Small intestine (tissue), 7 donors: ENCODE data around the gene ZNRF3. TPM values are rescaled to one million over a fixed set of nuclear protein-coding genes. Genes with fewer than 3 reads are reported as not detected.

Source experiments
- DNase-seq, 2 donors: peaks; one replicate each; pipeline versions ENCODE4 v3.0.0 to v3.0.0-alpha.2; 2013
- FAIRE-seq: peaks from 2 replicates; lab custom pipeline; 2012; peaks lifted over from hg19 to GRCh38; lab: Jason Lieb, UNC
- H3K27ac ChIP-seq, 3 donors: one replicate each; pipeline ENCODE4 v1.5.1; 2013; ENCODE audit warnings: low read length in 2 of 3, mild to moderate bottlenecking in 2 of 3, control low read depth in 1 of 3, inconsistent platforms in 1 of 3, low read depth in 1 of 3, moderate library complexity in 1 of 3
- H3K27me3 ChIP-seq, 3 donors: one replicate each; pipeline ENCODE4 v1.6.1; 2013; ENCODE audit warnings: low read length in 3 of 3, inconsistent platforms in 1 of 3; ENCODE audit not compliant: control insufficient read depth in 3 of 3, insufficient read depth in 3 of 3
- H3K36me3 ChIP-seq, 3 donors: one replicate each; pipeline ENCODE4 v1.6.1; 2013; ENCODE audit warnings: low read length in 3 of 3, inconsistent platforms in 1 of 3, low read depth in 1 of 3, mild to moderate bottlenecking in 1 of 3, moderate library complexity in 1 of 3; ENCODE audit not compliant: control insufficient read depth in 3 of 3, insufficient read depth in 2 of 3
- H3K4me1 ChIP-seq, 3 donors: one replicate each; pipeline ENCODE4 v1.6.1; 2013; ENCODE audit warnings: low read length in 2 of 3, inconsistent platforms in 1 of 3, low read depth in 1 of 3, mild to moderate bottlenecking in 1 of 3, moderate library complexity in 1 of 3; ENCODE audit not compliant: control insufficient read depth in 3 of 3, insufficient read depth in 2 of 3
- H3K4me3 ChIP-seq, 3 donors: one replicate each; pipeline ENCODE4 v1.5.1; 2013; ENCODE audit warnings: low read length in 3 of 3, control low read depth in 1 of 3, inconsistent platforms in 1 of 3, low read depth in 1 of 3, mild to moderate bottlenecking in 1 of 3, moderate library complexity in 1 of 3
- H3K9me3 ChIP-seq, 2 donors: one replicate each; pipeline ENCODE4 v1.6.1; 2013; ENCODE audit warnings: low read depth in 1 of 2, low read length in 1 of 2; ENCODE audit not compliant: control insufficient read depth in 2 of 2, insufficient read depth in 1 of 2
- WGBS, 3 donors: extraction: QIAGEN DNeasy Blood & Tissue Kit; methylation state at CpG; one replicate each; pipeline ENCODE4 v1.1.7; 2013; 5-methylcytosine and 5-hydroxymethylcytosine counted together
- polyA plus RNA-seq, 4 donors: library from polyadenylated mRNA; stranded (reverse) in 3 of 4; unstranded in 1 of 4; fragments of 200-250 nt in 3 of 4; fragments of 120-200 nt in 1 of 4; gene quantifications; one replicate each; pipeline versions ENCODE4 v1.2.1 to v1.2.3, GENCODE V29; 2013
- donor health status: healthy with polysubstance abuse.
- donor health status: control.
- donor health status: control.
- donor health status: Bipolar disorder and iron deficiency.
- donor health status: healthy.

The ZNRF3 gene
- polyA plus RNA-seq, 4 donors: 0.22 to 9.1 (median 4.2) TPM

- Histone ChIP-seq H3K9me3 (no peaks in the 10 kb centered on the region), H3K4me1 (peaks cover 0 to 29% (median 2%) of the 10 kb centered on the region in 3 donors), H3K36me3 (no peaks in the 10 kb centered on the region), H3K27me3 (peaks cover 0 to 2% (median 0%) of the 10 kb centered on the region in 3 donors), H3K27ac (peak overlapping the region in 1 of 3 donors; percentile 10), H3K4me3 (no peak overlapping the region)
- 23 to 71% (median 55%) methylated on average over 24 of the region's 24 CpGs for WGBS, 3 donors
- FAIRE-seq: no peak
- DNase-seq: peak; percentile 46 to 61
These were observed 40.7 kb downstream of the ZNRF3 start for GRCh38 chr22:28923826-28924732.

- WGBS, 3 donors: 94 to 98% (median 94%) methylated on average over 2 of the region's 2 CpGs
- FAIRE-seq: no peak
These were observed 42.5 kb downstream of the ZNRF3 start for GRCh38 chr22:28925916-28926315.

GRCh38 chr22:28927630-28928029, 44.3 kb downstream of the ZNRF3 start:
- peaks cover 6 to 42% (median 10%) of the 10 kb centered on the region in 3 donors for H3K4me1 ChIP-seq
- H3K36me3 ChIP-seq: no peaks in the 10 kb centered on the region
- H3K27ac ChIP-seq: no peak overlapping the region
- no peak for FAIRE-seq
- WGBS, 3 donors: 74 to 79% (median 74%) methylated on average over 2 of the region's 2 CpGs
- DNase-seq: no peak
- H3K9me3 ChIP-seq: no peaks in the 10 kb centered on the region
- H3K4me3 ChIP-seq: no peak overlapping the region
- peaks cover 0 to 2% (median 0%) of the 10 kb centered on the region in 3 donors for H3K27me3 ChIP-seq

More at GRCh38 chr22:28925916-28926315, 42.5 kb downstream of the ZNRF3 start:
- no peak for DNase-seq
- Histone ChIP-seq H3K36me3 (no peaks in the 10 kb centered on the region), H3K9me3 (no peaks in the 10 kb centered on the region), H3K4me1 (peaks cover 2 to 32% (median 4%) of the 10 kb centered on the region in 3 donors), H3K27me3 (peaks cover 0 to 2% (median 0%) of the 10 kb centered on the region in 3 donors), H3K27ac (no peak overlapping the region), H3K4me3 (no peak overlapping the region)

GRCh38 chr22:28929197-28929596, 45.8 kb downstream of the ZNRF3 start:
- H3K27ac ChIP-seq: no peak overlapping the region
- H3K4me3 ChIP-seq: no peak overlapping the region
- H3K27me3 ChIP-seq: no peaks in the 10 kb centered on the region
- DNase-seq (no peak), FAIRE-seq (no peak)
- H3K4me1 ChIP-seq: peaks cover 9 to 39% (median 16%) of the 10 kb centered on the region in 3 donors
- WGBS, 3 donors: 82 to 86% (median 84%) methylated on average over 5 of the region's 5 CpGs
- no peaks in the 10 kb centered on the region for H3K36me3 ChIP-seq
- no peaks in the 10 kb centered on the region for H3K9me3 ChIP-seq

GRCh38 chr22:28930357-28931007, 47.1 kb downstream of the ZNRF3 start:
- no peaks in the 10 kb centered on the region for H3K9me3 ChIP-seq
- H3K4me1 ChIP-seq: peaks cover 9 to 47% (median 16%) of the 10 kb centered on the region in 3 donors
- whole genome bisulfite sequencing, 3 donors: 40 to 61% (median 41%) methylated on average over 4 of the region's 4 CpGs
- H3K36me3 ChIP-seq: no peaks in the 10 kb centered on the region
- H3K27ac ChIP-seq: no peak overlapping the region
- DNase-seq: peak in 1 of 2 donors; percentile 52
- no peak overlapping the region for H3K4me3 ChIP-seq
- no peaks in the 10 kb centered on the region for H3K27me3 ChIP-seq
- FAIRE-seq: no peak

GRCh38 chr22:28931844-28932567, 48.6 kb downstream of the ZNRF3 start:
- WGBS, 3 donors: 30 to 71% (median 36%) methylated on average over 5 of the region's 5 CpGs
- peaks cover 9 to 47% (median 16%) of the 10 kb centered on the region in 3 donors for H3K4me1 ChIP-seq
- H3K4me3 ChIP-seq: no peak overlapping the region
- no peaks in the 10 kb centered on the region for H3K27me3 ChIP-seq
- peaks cover 0 to 3% (median 0%) of the 10 kb centered on the region in 3 donors for H3K36me3 ChIP-seq
- no peak for FAIRE-seq
- peak overlapping the region in 1 of 3 donors; percentile 8 for H3K27ac ChIP-seq
- peak; percentile 67 to 73 for DNase-seq
- H3K9me3 ChIP-seq: no peaks in the 10 kb centered on the region

- Histone ChIP-seq H3K27ac (no peak overlapping the region), H3K27me3 (no peaks in the 10 kb centered on the region), H3K4me1 (peaks cover 7 to 49% (median 16%) of the 10 kb centered on the region in 3 donors), H3K4me3 (no peak overlapping the region), H3K9me3 (no peaks in the 10 kb centered on the region), H3K36me3 (peaks cover 0 to 3% (median 0%) of the 10 kb centered on the region in 3 donors)
- WGBS, 3 donors: 2 to 44% (median 20%) methylated on average over 2 of the region's 2 CpGs
- peak in 1 of 2 donors; percentile 71 for DNase-seq
- FAIRE-seq: no peak
These were observed 49.9 kb downstream of the ZNRF3 start for GRCh38 chr22:28933321-28933720.

- FAIRE-seq: no peak
These were observed 50.7 kb downstream of the ZNRF3 start for GRCh38 chr22:28934026-28934425.

More at GRCh38 chr22:28934026-28934425, 50.7 kb downstream of the ZNRF3 start:
- Histone ChIP-seq H3K9me3 (no peaks in the 10 kb centered on the region), H3K36me3 (peaks cover 0 to 3% (median 0%) of the 10 kb centered on the region in 3 donors), H3K27me3 (no peaks in the 10 kb centered on the region), H3K27ac (no peak overlapping the region), H3K4me1 (peaks cover 7 to 51% (median 16%) of the 10 kb centered on the region in 3 donors), H3K4me3 (no peak overlapping the region)
- 43 to 72% (median 44%) methylated on average over 3 of the region's 3 CpGs for WGBS, 3 donors
- DNase-seq: no peak
